Ishikawa (cell line): ENCODE data around the gene PALLD.
A peak's percentile ranks its signal among the peaks of the same experiment; 100 is the strongest.

Experiments
- CEBPB ChIP-seq: IDR thresholded peaks from 2 replicates; pipeline ENCODE4 v1.6.1; 2012
- CREB1 ChIP-seq: IDR thresholded peaks from 2 replicates; pipeline ENCODE4 v1.6.1; 2012; ENCODE audit warnings: low read depth
- EGR1 ChIP-seq: IDR thresholded peaks from 2 replicates; pipeline ENCODE4 v1.6.1; 2012
- EP300 ChIP-seq: IDR thresholded peaks from 2 replicates; pipeline ENCODE4 v1.6.1; 2012; ENCODE audit warnings: borderline replicate concordance
- FOXM1 ChIP-seq: IDR thresholded peaks from 2 replicates; pipeline ENCODE4 v1.6.1; 2012; ENCODE audit warnings: low read depth, borderline replicate concordance
- NFIC ChIP-seq: IDR thresholded peaks from 2 replicates; pipeline ENCODE4 v1.6.1; 2012
- RAD21 ChIP-seq: IDR thresholded peaks from 2 replicates; pipeline ENCODE4 v1.6.1; 2012; ENCODE audit warnings: low read depth
- REST ChIP-seq: IDR thresholded peaks from 2 replicates; pipeline ENCODE4 v1.6.1; 2012; ENCODE audit warnings: low read depth, mild to moderate bottlenecking
- TAF1 ChIP-seq: IDR thresholded peaks from 2 replicates; pipeline ENCODE4 v1.6.1; 2012; ENCODE audit warnings: low read depth, mild to moderate bottlenecking
- TCF12 ChIP-seq: IDR thresholded peaks from 2 replicates; pipeline ENCODE4 v1.6.1; 2012; ENCODE audit warnings: low read depth
- TEAD4 ChIP-seq: IDR thresholded peaks from 2 replicates; pipeline ENCODE4 v1.6.1; 2012
- YY1 ChIP-seq: IDR thresholded peaks from 2 replicates; pipeline ENCODE4 v1.6.1; 2012; ENCODE audit warnings: low read depth
- ZBTB7A ChIP-seq: IDR thresholded peaks from 2 replicates; pipeline ENCODE4 v1.6.1; 2012; ENCODE audit warnings: low read depth
- TF ChIP-seq, protein P1 (sequence below): IDR thresholded peaks from 2 replicates; pipeline ENCODE4 v1.6.1; 2012
- TF ChIP-seq, protein P2 (sequence below): IDR thresholded peaks from 2 replicates; pipeline ENCODE4 v1.6.1; 2012

Gene PALLD

DNA sequence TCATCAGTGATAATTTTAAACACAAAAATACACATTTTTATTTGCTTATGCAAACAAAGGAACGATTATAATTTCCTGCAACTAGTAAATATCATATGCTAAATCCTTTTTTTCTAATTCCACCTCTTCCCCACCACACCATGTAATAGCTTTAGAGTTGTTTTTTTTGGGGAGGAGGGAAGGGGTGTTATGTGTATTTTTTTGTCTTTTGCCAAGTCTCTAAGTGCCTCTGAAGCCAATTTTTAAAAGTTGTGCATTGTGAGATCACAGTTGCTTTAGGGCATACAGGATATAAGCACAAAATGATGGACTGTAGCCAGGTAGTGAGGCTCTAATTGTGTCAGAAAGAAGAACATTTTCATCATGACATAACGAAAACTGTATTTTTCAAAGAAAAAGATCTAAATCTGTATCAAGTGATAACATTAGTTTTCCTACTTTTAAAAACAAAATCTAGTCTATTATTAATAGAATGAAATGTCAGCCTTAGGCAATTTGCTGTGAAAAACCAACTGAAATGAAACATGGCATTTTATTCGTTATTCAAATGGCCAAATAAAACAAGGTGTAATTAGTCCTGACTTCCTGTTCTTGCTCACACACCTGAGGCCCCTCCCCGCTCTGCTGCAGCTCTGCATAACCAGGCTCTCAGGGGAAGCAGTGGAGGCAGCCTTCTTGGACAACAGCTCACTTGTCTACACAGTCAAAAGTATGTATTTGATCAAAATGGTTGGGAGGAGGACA is 157.4 kb downstream of the PALLD start:
- TF ChIP-seq NFIC (no peak), CEBPB (no peak), TEAD4 (no peak), RAD21 (no peak), EGR1 (no peak), YY1 (no peak), ZBTB7A (no peak), CREB1 (0 out of 2 replicates have a peak, but pooled peaks have one; percentile 14), EP300 (0 out of 2 replicates have a peak, but pooled peaks have one; percentile 33), FOXM1 (peak; percentile 46; the same call in 1 of the 2 replicates), TAF1 (no peak), TCF12 (no peak), REST (no peak)
- TF ChIP-seq, protein P1, sequence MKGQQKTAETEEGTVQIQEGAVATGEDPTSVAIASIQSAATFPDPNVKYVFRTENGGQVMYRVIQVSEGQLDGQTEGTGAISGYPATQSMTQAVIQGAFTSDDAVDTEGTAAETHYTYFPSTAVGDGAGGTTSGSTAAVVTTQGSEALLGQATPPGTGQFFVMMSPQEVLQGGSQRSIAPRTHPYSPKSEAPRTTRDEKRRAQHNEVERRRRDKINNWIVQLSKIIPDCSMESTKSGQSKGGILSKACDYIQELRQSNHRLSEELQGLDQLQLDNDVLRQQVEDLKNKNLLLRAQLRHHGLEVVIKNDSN, result no peak
- TF ChIP-seq, protein P2, sequence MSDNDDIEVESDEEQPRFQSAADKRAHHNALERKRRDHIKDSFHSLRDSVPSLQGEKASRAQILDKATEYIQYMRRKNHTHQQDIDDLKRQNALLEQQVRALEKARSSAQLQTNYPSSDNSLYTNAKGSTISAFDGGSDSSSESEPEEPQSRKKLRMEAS, result no peak; the same call in 1 of the 2 replicates

GRCh38 chr4:168654848-168655174 is 158.0 kb downstream of the PALLD start:
- no peak for TF ChIP-seq CREB1
- TF ChIP-seq TEAD4, result no peak
- TF ChIP-seq TAF1, result no peak
- no peak for TF ChIP-seq ZBTB7A
- no peak for TF ChIP-seq FOXM1
- TF ChIP-seq, protein P2, result no peak
- TF ChIP-seq CEBPB, result no peak
- no peak for TF ChIP-seq EP300
- TF ChIP-seq EGR1, result no peak
- TF ChIP-seq YY1, result no peak
- no peak for TF ChIP-seq REST
- TF ChIP-seq NFIC, result no peak
- TF ChIP-seq, protein P1, result no peak

GRCh38 chr4:168655182-168655581 is 158.3 kb downstream of the PALLD start:
- TF ChIP-seq YY1, result no peak
- TF ChIP-seq TAF1, result no peak
- TF ChIP-seq ZBTB7A, result no peak
- TF ChIP-seq TEAD4, result no peak
- no peak for TF ChIP-seq TCF12
- no peak for TF ChIP-seq EGR1
- TF ChIP-seq RAD21, result no peak
- TF ChIP-seq CREB1, result no peak
- no peak for TF ChIP-seq NFIC

DNA sequence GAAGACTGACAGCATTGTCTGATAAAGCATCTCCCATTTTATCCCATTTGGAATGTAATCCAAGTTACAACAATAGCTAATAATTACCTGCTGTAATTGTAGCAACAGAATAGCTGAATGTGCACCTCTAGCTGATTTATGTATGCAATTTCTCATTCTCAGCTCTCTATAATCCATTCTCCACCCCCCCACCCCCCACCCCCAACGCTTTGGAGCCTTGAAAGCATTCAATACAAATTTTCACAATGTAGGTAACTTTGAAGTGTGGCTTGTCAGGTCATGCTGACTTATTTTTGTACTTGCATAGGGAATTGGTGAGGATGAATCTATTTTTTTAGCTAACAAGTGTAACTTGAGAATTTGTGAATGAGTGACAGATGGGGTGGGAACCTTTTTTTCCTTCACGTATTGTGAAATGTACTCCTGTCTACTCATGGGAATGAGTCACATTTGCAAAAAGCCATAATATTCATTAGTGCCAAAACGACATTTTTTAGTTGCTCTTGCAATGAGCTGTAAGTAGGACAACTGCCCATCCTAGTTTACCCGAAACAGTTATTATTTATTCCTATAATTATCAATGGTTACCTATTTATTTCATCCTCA is 159.3 kb downstream of the PALLD start:
- TF ChIP-seq ZBTB7A (no peak), EGR1 (no peak; the same call in 1 of the 2 replicates), CREB1 (no peak), FOXM1 (peak; percentile 78), YY1 (no peak), CEBPB (peak; percentile 98), TCF12 (peak; percentile 89), RAD21 (no peak), NFIC (peak; percentile 78), REST (no peak), EP300 (peak; percentile 91), TAF1 (no peak), TEAD4 (peak; percentile 68)
- TF ChIP-seq, protein P1, result no peak
- TF ChIP-seq, protein P2, result 0 out of 2 replicates have a peak, but pooled peaks have one; percentile 24
